Esophagus (tissue), 2 donors: ENCODE results near the gene KRT81. TPM values are rescaled to one million over a fixed set of nuclear protein-coding genes. Genes with fewer than 3 reads are reported as not detected.
"Not testable (repeated sequence)": the region's sequence is repeated elsewhere in the genome, so short reads cannot be mapped to it uniquely, and the experiment has no call there.

Source experiments
- H3K27ac ChIP-seq, 2 donors: one replicate each; pipeline ENCODE4 v1.5.1; 2013; ENCODE audit warnings: low read depth in 2 of 2, mild to moderate bottlenecking in 2 of 2, inconsistent platforms in 1 of 2, low read length in 1 of 2, moderate library complexity in 1 of 2
- H3K27me3 ChIP-seq, 2 donors: one replicate each; pipeline ENCODE4 v1.6.1; 2013; ENCODE audit warnings: low read length in 2 of 2, control low read depth in 1 of 2, mild to moderate bottlenecking in 1 of 2; ENCODE audit not compliant: insufficient read depth in 2 of 2, control insufficient read depth in 1 of 2
- H3K36me3 ChIP-seq, 2 donors: one replicate each; pipeline ENCODE4 v1.6.1; 2013; ENCODE audit warnings: low read length in 1 of 2; ENCODE audit not compliant: control insufficient read depth in 2 of 2, insufficient read depth in 2 of 2
- H3K4me1 ChIP-seq, 2 donors: one replicate each; pipeline ENCODE4 v1.6.1; 2013; ENCODE audit warnings: low read length in 1 of 2; ENCODE audit not compliant: control insufficient read depth in 2 of 2, insufficient read depth in 2 of 2
- H3K4me3 ChIP-seq, 2 donors: one replicate each; pipeline ENCODE4 v1.5.1; 2013; ENCODE audit warnings: low read length in 2 of 2, mild to moderate bottlenecking in 2 of 2, low read depth in 1 of 2, moderate library complexity in 1 of 2
- H3K9me3 ChIP-seq, 2 donors: one replicate each; pipeline ENCODE4 v1.6.1; 2013; ENCODE audit warnings: mild to moderate bottlenecking in 2 of 2, low read depth in 1 of 2, low read length in 1 of 2, moderate library complexity in 1 of 2; ENCODE audit not compliant: control insufficient read depth in 2 of 2, insufficient read depth in 1 of 2
- WGBS, 2 donors: extraction: QIAGEN DNeasy Blood & Tissue Kit; methylation state at CpG; one replicate each; pipeline ENCODE4 v1.1.7; 2013; 5-methylcytosine and 5-hydroxymethylcytosine counted together
- polyA plus RNA-seq, 2 donors: library from polyadenylated mRNA; stranded (reverse); fragments of 200-250 nt; gene quantifications; one replicate each; pipeline ENCODE4 v1.2.3, GENCODE V29; 2013
- donor health status: healthy with polysubstance abuse.
- donor health status: Bipolar disorder and iron deficiency.

Gene KRT81
- polyA plus RNA-seq, 2 donors = 0.05 to 0.08 TPM

DNA sequence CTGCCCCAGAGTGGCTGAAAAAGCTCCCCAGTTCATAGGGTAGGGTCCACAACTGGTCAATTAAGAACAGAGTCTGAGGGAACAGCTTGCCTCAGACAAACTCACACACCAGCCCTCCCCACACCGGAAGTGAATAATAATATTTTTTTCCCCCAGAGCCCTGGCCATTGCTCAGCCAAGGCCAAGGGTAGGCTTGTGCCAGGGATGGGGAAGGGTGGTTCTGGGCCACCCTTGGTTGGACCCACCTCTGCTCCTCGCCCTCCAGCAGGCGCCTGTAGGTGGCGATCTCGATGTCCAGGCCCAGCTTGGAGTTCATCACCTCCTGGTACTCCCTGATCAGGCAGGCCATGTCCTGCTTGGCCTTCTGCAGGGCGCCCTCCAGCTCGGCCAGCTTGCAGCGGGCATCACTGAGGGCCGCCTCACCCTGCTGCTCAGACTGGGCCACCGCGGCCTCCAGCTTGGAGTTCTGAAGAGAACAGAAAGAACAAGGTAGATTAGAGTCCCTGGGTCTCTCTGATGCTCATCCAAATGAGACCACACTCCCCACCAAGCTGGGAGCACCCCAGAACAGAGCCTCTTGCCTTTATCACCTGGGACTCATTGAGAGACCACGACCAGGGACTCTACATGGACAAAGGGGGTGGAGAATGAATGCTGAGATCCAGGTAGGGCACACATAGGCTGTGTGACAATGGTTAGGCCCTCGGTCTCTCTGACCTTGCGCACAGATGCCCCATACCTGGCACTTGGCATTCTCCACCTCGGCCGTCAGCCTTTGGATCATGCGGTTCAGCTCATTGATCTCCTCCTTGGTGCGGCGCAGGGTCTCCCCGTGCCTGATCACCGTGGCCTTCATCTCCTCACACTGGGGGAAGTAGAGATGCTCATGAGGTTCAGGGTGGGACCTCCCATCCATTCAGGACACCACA lies 4.2 kb downstream of the KRT81 start:
- H3K27ac ChIP-seq, H3K9me3 ChIP-seq, H3K36me3 ChIP-seq, H3K4me3 ChIP-seq, H3K27me3 ChIP-seq, H3K4me1 ChIP-seq: not testable (repeated sequence)
- 85 to 91% methylated on average over 17 to 21 of the region's 21 CpGs for WGBS, 2 donors

DNA sequence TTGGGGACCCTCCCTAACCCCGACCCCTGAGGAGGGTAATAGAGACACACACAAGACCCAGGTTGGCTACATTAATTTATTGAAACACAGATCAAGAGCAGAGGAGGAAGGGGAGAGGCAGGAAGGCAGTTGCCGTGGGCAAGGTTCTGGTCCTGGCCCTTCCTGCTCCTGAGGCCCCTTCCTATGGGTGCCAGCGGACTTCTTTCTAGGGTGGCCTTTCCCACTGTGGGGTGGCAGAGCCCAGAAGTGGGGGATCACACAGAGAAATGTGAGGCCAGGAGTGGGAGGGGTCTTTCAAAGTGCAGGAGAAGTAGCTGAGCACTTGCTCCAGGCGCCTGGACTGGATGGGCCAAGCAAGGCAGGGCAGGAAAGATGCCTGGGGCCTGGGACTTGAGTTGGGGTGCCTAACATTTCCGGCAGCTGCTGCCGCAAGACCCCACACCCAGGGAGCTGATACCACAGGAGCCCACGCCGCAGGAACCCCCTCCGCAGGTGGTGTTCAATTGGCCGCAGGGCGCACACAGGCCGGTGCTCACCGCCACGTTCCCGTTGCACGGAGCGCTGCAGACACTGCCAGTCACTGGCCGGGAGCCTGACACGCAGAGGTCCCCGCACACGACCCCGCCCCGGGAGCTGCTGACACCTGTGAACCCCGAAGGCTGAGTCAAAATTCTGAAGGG lies 5.3 kb downstream of the KRT81 start:
- peaks cover 0 to 2% of the 10 kb centered on the region in 2 donors for H3K4me1 ChIP-seq
- 82 to 86% methylated on average over 20 to 24 of the region's 24 CpGs for WGBS, 2 donors
- H3K36me3 ChIP-seq = no peaks in the 10 kb centered on the region
- H3K27ac ChIP-seq = no peak overlapping the region
- no peaks in the 10 kb centered on the region for H3K9me3 ChIP-seq
- H3K4me3 ChIP-seq = no peak overlapping the region
- H3K27me3 ChIP-seq = no peaks in the 10 kb centered on the region

DNA sequence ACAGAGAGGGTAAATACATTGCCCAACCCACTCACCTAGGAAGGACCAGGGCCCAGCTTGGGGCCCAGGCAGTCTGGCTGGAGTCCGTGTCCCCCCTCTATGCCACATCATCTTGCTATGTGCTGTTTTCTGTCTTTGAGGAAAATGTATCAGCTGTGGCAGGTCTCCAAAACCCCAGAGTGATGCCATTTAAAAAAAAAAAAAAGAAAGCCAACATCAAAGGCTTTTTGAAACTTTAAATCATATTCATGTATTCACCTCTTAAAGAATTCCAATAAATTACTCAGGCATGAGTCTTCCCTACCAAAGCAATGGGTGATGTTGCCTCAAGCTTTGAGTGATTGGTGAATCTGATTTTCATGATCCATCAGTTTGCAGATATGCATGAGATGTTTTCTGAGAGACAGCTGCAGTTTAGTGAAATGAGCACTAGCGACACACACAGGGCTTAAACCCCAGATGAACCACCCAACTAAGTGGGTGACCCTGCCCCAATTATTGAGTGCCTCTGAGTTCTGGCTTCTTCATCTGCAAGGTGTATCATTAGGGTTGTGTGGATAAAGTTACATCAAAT lies 6.1 kb downstream of the KRT81 start:
- WGBS, 2 donors = 77 to 87% methylated on average over 2 of the region's 2 CpGs
- Histone ChIP-seq H3K4me3 (no peak overlapping the region), H3K9me3 (no peaks in the 10 kb centered on the region), H3K36me3 (no peaks in the 10 kb centered on the region), H3K4me1 (peaks cover 0 to 2% of the 10 kb centered on the region in 2 donors), H3K27me3 (no peaks in the 10 kb centered on the region), H3K27ac (no peak overlapping the region)

DNA sequence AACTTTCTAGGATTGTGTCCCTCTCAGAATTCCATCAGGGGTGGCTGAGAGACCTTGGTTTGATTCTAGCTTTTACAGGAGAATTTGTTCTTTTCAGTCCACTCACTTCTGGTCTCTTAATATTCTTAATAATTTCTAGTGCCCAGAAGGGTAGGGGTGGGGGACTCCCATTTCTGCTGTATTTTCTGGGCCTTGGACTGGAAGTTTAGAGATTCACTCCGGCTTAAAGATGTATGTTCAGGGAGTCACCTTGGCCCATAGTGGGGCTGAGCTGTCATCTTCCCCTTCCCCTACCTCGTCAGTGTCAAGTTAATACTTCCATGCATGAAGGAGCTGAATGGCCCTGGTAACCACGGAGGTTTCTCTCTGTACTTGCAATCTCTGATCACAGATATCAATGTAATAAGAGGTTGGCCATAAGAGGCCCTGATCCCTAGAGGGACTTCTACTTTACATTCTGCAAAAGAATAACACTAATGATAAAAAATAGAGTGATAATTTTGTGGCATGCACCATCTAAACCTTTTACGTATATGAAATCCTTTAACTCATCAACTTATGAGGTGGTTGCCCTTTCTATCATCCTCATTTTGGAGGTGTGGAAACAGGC lies 6.7 kb downstream of the KRT81 start:
- no peak overlapping the region for H3K4me3 ChIP-seq
- 69 to 85% methylated on average over 4 of the region's 4 CpGs for WGBS, 2 donors
- H3K36me3 ChIP-seq = no peaks in the 10 kb centered on the region
- no peaks in the 10 kb centered on the region for H3K9me3 ChIP-seq
- H3K4me1 ChIP-seq = peaks cover 0 to 5% of the 10 kb centered on the region in 2 donors
- no peaks in the 10 kb centered on the region for H3K27me3 ChIP-seq
- H3K27ac ChIP-seq = no peak overlapping the region

DNA sequence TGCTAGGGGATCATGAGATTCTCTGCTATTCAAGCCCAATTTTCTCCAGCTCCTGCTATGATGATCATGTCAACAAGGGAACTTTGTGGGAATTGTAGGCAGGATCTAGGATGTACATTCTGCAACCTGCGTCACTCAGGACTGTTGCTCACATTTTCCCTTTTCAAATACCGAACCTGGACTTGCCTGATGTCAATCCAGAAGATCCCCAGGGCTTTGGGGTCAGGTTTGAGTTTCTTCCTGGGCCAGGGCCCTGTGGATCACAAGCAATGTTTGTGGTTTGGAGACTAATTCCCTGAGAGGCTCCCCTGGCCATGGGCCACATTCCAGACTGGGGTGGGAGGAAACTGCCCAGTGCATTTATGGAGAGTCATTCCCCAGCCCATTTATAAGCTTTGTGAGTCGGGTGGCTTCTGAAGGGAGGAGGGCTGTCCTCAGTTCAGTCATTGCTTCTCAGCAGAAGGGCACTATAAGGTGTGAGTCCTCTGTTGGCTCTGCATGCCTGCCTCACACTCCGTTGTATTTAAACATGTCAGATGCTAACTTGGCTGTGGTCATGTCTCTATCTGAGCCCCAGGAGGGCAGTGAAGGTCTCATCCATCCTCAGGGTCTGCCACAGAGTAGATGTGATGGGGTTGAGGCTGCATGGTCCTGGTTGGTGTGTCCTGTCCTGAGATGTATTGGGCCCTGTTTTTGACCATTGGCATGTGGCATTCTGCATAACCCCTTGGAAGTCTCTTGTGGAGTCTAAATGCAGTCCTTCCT lies 10.4 kb downstream of the KRT81 start:
- Histone ChIP-seq H3K4me3 (no peak overlapping the region), H3K4me1 (peaks cover 0 to 9% of the 10 kb centered on the region in 2 donors), H3K36me3 (no peaks in the 10 kb centered on the region), H3K9me3 (no peaks in the 10 kb centered on the region), H3K27ac (peak overlapping the region; percentile 64 to 84), H3K27me3 (no peaks in the 10 kb centered on the region)
- 43 to 52% methylated on average over 4 of the region's 4 CpGs for WGBS, 2 donors

DNA sequence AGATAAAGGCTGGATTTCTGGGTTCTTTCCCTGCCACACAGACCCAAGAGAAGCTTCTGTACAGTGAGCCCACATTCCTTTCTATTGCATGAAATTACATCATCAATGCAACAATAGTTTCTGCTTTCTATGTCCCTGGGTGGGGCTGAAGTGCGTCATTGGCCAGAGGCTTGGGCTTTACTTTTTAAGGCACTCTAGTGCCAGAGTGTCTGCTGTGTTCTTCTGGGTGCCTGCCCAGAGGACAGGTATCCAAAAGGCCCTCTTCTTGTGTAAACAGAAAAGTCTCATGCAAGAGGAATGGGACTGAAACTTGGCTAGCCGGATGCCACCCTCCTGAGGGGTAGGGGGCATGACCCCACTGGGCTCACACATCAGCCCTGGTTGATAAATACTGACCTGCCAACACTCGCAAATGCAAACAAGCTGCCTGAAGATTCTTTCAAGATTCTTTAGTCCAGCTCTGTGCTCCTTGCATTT lies 11.0 kb downstream of the KRT81 start:
- Histone ChIP-seq H3K9me3 (no peaks in the 10 kb centered on the region), H3K27ac (peak overlapping the region; percentile 64 to 89), H3K4me1 (peaks cover 0 to 9% of the 10 kb centered on the region in 2 donors), H3K27me3 (no peaks in the 10 kb centered on the region), H3K36me3 (no peaks in the 10 kb centered on the region), H3K4me3 (no peak overlapping the region)
- 31 to 48% methylated on average over 3 of the region's 3 CpGs for WGBS, 2 donors

DNA sequence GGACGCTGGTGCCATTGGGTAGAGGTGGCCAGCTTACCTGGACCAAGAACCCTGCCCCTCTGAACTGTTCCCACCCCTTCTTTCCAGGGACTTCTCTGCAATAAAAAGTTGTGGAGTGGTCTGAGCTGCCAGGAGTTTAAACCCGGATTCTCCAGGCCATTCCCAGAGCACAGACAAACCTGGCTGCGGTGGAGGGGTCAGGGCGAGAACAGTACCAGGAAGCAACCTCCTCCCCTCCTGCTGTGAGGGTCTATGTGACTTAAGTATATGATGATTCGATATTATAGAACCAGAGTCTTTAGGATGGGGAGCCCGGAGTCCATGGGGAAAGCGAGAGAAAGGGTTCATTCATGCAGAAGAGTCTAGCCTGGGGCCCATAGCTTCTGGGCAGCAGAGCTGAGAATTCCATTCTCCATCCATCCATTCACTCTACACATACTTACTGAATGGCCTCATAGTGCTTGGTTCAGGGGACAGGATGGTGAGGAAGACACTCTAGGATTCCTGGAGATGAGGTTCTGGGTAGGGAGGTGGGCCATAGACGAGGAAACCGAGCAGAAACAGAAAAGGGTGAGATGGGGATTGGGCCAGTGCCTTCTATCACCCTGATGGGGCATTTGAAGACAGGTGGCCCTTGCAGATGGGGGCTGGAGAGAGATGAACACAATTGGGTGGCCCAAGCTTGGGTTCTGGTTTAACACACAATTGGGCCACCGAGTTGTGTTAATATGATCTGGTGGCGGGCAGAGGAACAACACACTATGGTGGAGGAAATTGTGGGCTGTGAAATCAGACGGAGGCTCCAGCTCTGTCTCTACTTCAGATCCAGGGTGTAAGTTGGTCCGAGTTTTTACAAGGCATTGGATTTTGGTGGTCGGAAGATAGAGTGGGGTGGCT lies 11.7 kb downstream of the KRT81 start:
- Histone ChIP-seq H3K4me3 (no peak overlapping the region), H3K4me1 (peaks cover 0 to 9% of the 10 kb centered on the region in 2 donors), H3K9me3 (no peaks in the 10 kb centered on the region), H3K27me3 (no peaks in the 10 kb centered on the region), H3K27ac (peak overlapping the region; percentile 64 to 89), H3K36me3 (no peaks in the 10 kb centered on the region)
- WGBS, 2 donors = 85 to 87% methylated on average over 14 of the region's 14 CpGs

DNA sequence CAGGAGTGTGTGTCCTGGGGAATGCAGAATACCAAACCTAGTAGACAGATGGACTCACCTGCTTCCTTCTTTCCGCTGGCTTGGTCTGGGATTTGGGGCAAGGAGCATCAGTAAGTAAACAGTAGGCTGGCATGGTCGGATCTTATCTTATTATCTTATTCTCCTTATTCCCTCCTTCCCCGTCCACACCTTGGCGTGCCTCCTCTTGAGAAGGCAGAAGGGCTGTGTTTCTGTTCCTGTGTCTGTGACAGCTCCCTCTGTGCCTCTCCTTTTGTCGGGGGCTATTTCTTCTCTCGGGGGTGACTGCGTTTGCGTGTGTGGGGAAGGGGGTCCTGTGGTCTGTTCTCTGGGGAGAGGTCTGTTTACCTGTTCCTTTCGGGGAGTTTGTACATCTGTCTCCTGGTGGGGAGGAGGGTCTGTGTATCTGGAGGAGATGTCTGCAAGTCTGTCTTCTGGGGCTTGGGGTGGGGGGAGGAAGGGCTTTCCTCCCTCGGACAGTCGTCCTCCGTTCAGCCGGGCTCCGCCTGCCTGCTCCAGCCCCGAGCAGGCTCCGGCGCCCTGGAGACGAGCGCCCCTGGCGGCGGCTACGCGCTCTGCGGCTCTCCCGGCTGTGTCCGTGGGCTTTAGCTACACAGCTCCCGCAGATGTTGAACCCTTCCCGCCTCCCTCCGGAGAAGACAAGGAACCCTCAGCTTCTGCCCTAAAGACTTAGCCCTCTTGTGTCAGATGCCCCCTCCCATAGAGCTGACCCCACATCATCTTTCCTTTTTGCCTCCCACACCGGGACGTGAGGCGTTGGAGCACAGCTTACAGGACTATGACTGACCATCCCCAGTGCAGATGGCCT lies 12.5 kb downstream of the KRT81 start:
- Histone ChIP-seq H3K27ac (peak overlapping the region in 1 of 2 donors; percentile 89), H3K4me3 (no peak overlapping the region)
- WGBS, 2 donors = 20 to 22% methylated on average over 31 to 32 of the region's 32 CpGs

More for the DNA sequence above, 12.5 kb downstream of the KRT81 start:
- no peaks in the 10 kb centered on the region for H3K9me3 ChIP-seq
- H3K27me3 ChIP-seq = no peaks in the 10 kb centered on the region
- H3K4me1 ChIP-seq = peaks cover 0 to 9% of the 10 kb centered on the region in 2 donors
- no peaks in the 10 kb centered on the region for H3K36me3 ChIP-seq
